ENCODE measurements around the gene GZMM. TPM values are rescaled to one million over a fixed set of nuclear protein-coding genes. Genes with fewer than 3 reads are reported as not detected.

Gene GZMM
- total RNA-seq, 1 donor from 2014 or later = 0.41 TPM

GRCh38 chr19:511101-511851, 32.6 kb upstream of the GZMM start:
- DNase-seq (ENCODE audit: low spot score in 2 of 2) (peak in 1 of 2 donors; percentile 56), FAIRE-seq (no peak)

GRCh38 chr19:512547-513365, 31.1 kb upstream of the GZMM start:
- DNase-seq (ENCODE audit: low spot score in 2 of 2) = no peak
- no peak for FAIRE-seq

- no peak for DNase-seq (ENCODE audit: low spot score in 2 of 2)
- no peak for FAIRE-seq
Measured at GRCh38 chr19:513368-514165, 30.3 kb upstream of the GZMM start.

- FAIRE-seq (no peak), DNase-seq (ENCODE audit: low spot score in 2 of 2) (no peak)
Measured at GRCh38 chr19:514166-514663, 29.6 kb upstream of the GZMM start.

- FAIRE-seq (no peak), DNase-seq (ENCODE audit: low spot score in 2 of 2) (no peak)
Measured at GRCh38 chr19:517721-518597, 25.9 kb upstream of the GZMM start.

- FAIRE-seq (no peak), DNase-seq (ENCODE audit: low spot score in 2 of 2) (no peak)
Measured at GRCh38 chr19:518598-519231, 25.1 kb upstream of the GZMM start.

- DNase-seq (ENCODE audit: low spot score in 2 of 2) (no peak), FAIRE-seq (no peak)
Measured at GRCh38 chr19:519449-519865, 24.4 kb upstream of the GZMM start.

- no peak for FAIRE-seq
- DNase-seq (ENCODE audit: low spot score in 2 of 2) = no peak
Measured at GRCh38 chr19:522726-523125, 21.1 kb upstream of the GZMM start.

GRCh38 chr19:524062-524674, 19.7 kb upstream of the GZMM start:
- FAIRE-seq (no peak), DNase-seq (ENCODE audit: low spot score in 2 of 2) (no peak)

- DNase-seq (ENCODE audit: low spot score in 2 of 2) = no peak
- no peak for FAIRE-seq
Measured at GRCh38 chr19:525029-525428, 18.8 kb upstream of the GZMM start.

GRCh38 chr19:525857-526419, 17.9 kb upstream of the GZMM start:
- no peak for DNase-seq (ENCODE audit: low spot score in 2 of 2)
- FAIRE-seq = no peak

GRCh38 chr19:530134-531008, 13.5 kb upstream of the GZMM start:
- FAIRE-seq (no peak), DNase-seq (ENCODE audit: low spot score in 2 of 2) (no peak)

- DNase-seq (ENCODE audit: low spot score in 2 of 2) = peak; percentile 97 to 99
- no peak for FAIRE-seq
Measured at GRCh38 chr19:531009-531752, 12.7 kb upstream of the GZMM start.

GRCh38 chr19:531753-532560, 11.9 kb upstream of the GZMM start, which contains the start of gene CDC34:
TSS of gene CDC34 (plus strand) at chr19:531760. CDS start at chr19:531932, 172 bp downstream.
- FAIRE-seq (no peak), DNase-seq (ENCODE audit: low spot score in 2 of 2) (peak in 1 of 2 donors; percentile 55)

- DNase-seq (ENCODE audit: low spot score in 2 of 2) (peak; percentile 76 to 88), FAIRE-seq (no peak)
Measured at GRCh38 chr19:532561-533363, 11.1 kb upstream of the GZMM start.

All from frontal cortex (tissue), 4 donors.